ENCODE data around the gene FPGS.

Gene FPGS

GRCh38 chr9:127771570-127772189, 31.0 kb upstream of the FPGS start:
- Histone ChIP-seq H3K27ac (no peak overlapping the region), H3K36me3 (no peaks in the 10 kb centered on the region)

GRCh38 chr9:127772603-127773002, 30.1 kb upstream of the FPGS start:
- no peak for DNase-seq
- H3K36me3 ChIP-seq: no peaks in the 10 kb centered on the region
- TF ChIP-seq CTCF (IDR thresholded peaks at IDR 0.05; ENCODE audit: low read depth, low read length): no peak
- H3K9me3 ChIP-seq (ENCODE audit: severe bottlenecking): no peaks in the 10 kb centered on the region
- H3K27ac ChIP-seq: no peak overlapping the region
- no peak overlapping the region for H3K4me3 ChIP-seq (ENCODE audit: low read depth, low read length)
- no peaks in the 10 kb centered on the region for H3K27me3 ChIP-seq (ENCODE audit: insufficient read depth, low read depth, severe bottlenecking)

More at GRCh38 chr9:127771570-127772189, 31.0 kb upstream of the FPGS start:
- Histone ChIP-seq H3K4me3 (ENCODE audit: low read depth, low read length) (peak overlapping the region; percentile 33), H3K9me3 (ENCODE audit: severe bottlenecking) (no peaks in the 10 kb centered on the region), H3K27me3 (ENCODE audit: insufficient read depth, low read depth, severe bottlenecking) (no peaks in the 10 kb centered on the region)
- no peak for DNase-seq
- no peak for TF ChIP-seq CTCF (IDR thresholded peaks at IDR 0.05; ENCODE audit: low read depth, low read length)

GRCh38 chr9:127773272-127773671, 29.4 kb upstream of the FPGS start:
- no peak for DNase-seq
- Histone ChIP-seq H3K9me3 (ENCODE audit: severe bottlenecking) (no peaks in the 10 kb centered on the region), H3K27ac (no peak overlapping the region), H3K27me3 (ENCODE audit: insufficient read depth, low read depth, severe bottlenecking) (no peaks in the 10 kb centered on the region), H3K4me3 (ENCODE audit: low read depth, low read length) (no peak overlapping the region), H3K36me3 (no peaks in the 10 kb centered on the region)
- TF ChIP-seq CTCF (IDR thresholded peaks at IDR 0.05; ENCODE audit: low read depth, low read length): no peak

- Histone ChIP-seq H3K27me3 (ENCODE audit: insufficient read depth, low read depth, severe bottlenecking) (no peaks in the 10 kb centered on the region), H3K4me3 (ENCODE audit: low read depth, low read length) (no peak overlapping the region), H3K27ac (no peak overlapping the region), H3K9me3 (ENCODE audit: severe bottlenecking) (no peaks in the 10 kb centered on the region), H3K36me3 (no peaks in the 10 kb centered on the region)
- TF ChIP-seq CTCF (IDR thresholded peaks at IDR 0.05; ENCODE audit: low read depth, low read length): 0 out of 2 replicates have a peak, but pooled peaks have one; percentile 14
- DNase-seq: no peak
These were observed 28.7 kb upstream of the FPGS start for GRCh38 chr9:127773981-127774380.

- no peak overlapping the region for H3K27ac ChIP-seq
- no peaks in the 10 kb centered on the region for H3K9me3 ChIP-seq (ENCODE audit: severe bottlenecking)
- no peak for TF ChIP-seq CTCF (IDR thresholded peaks at IDR 0.05; ENCODE audit: low read depth, low read length)
- no peaks in the 10 kb centered on the region for H3K36me3 ChIP-seq
- H3K4me3 ChIP-seq (ENCODE audit: low read depth, low read length): no peak overlapping the region
- no peaks in the 10 kb centered on the region for H3K27me3 ChIP-seq (ENCODE audit: insufficient read depth, low read depth, severe bottlenecking)
- peak; percentile 55 for DNase-seq
These were observed 26.3 kb upstream of the FPGS start for GRCh38 chr9:127776195-127776923.

Data from WERI-Rb-1 (cell line).